HG03558 (cell line): ENCODE measurements around the gene ADGRL2.

ENCODE experiments used
- ATAC-seq: cut with Tn5 transposase; IDR thresholded peaks from one replicate; pipeline ENCODE4 v1.9.1; 2021; ENCODE audit warnings: moderate number of reproducible peaks; ENCODE audit not compliant: unreplicated experiment; ENCODE audit errors: extremely low read depth

ADGRL2 gene

GRCh38 chr1:81800695-81801650, at the start of gene ADGRL2:
TSS of gene ADGRL2 (plus strand) at chr1:81800934. CDS start at chr1:81836985, 36,051 bp downstream.
- ATAC-seq, result no peak

- ATAC-seq, result no peak
These were observed 47.9 kb upstream of the ADGRL2 start for GRCh38 chr1:81752840-81753239.

DNA sequence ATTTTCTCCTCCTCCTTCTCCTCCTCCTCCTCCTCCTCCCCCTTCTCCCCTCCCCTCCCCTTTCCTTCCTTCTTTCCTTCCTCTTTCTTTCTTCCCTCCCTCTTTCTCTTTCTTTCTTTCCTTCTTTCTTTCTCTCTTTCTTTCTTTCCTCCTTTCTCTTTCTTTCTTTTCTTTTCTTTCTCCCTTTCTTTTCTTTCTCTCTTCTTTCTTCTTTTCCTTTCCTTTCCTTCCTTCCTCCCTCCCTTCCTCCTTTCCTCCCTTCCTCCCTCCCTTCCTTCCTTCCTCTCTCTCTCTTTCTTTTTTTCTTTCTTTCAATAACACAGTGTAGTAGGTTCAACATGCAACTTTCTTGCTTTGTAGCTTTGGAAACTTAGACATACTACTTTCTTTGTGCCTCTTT, 46.3 kb upstream of the ADGRL2 start:
- ATAC-seq, result no peak

- ATAC-seq, result no peak
These were observed 43.9 kb upstream of the ADGRL2 start for GRCh38 chr1:81756872-81757271.

- ATAC-seq, result no peak
These were observed 43.2 kb upstream of the ADGRL2 start for GRCh38 chr1:81757398-81758020.

DNA sequence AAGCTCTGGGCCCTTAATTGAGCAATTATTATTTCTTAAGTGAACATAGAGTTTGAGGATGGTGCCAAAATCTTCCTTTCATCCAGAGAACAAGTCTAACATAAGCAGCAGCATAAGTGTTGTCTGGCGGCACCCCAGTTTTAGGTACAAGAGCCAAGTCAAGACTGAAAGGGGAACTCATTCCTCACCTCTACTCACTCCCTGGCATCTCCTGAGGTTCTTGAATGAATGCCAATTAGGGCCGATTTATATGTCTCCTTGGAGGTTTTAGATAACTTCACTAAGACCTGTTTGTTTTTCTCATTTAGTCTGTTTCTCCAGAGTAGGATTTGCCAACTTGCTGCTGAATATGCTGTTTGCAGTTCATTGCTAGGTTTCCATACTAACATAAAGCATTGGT, 42.6 kb upstream of the ADGRL2 start:
- no peak for ATAC-seq

GRCh38 chr1:81760477-81761097, 40.1 kb upstream of the ADGRL2 start:
- ATAC-seq, result no peak

- no peak for ATAC-seq
These were observed 25.2 kb upstream of the ADGRL2 start for GRCh38 chr1:81775510-81775909.

DNA sequence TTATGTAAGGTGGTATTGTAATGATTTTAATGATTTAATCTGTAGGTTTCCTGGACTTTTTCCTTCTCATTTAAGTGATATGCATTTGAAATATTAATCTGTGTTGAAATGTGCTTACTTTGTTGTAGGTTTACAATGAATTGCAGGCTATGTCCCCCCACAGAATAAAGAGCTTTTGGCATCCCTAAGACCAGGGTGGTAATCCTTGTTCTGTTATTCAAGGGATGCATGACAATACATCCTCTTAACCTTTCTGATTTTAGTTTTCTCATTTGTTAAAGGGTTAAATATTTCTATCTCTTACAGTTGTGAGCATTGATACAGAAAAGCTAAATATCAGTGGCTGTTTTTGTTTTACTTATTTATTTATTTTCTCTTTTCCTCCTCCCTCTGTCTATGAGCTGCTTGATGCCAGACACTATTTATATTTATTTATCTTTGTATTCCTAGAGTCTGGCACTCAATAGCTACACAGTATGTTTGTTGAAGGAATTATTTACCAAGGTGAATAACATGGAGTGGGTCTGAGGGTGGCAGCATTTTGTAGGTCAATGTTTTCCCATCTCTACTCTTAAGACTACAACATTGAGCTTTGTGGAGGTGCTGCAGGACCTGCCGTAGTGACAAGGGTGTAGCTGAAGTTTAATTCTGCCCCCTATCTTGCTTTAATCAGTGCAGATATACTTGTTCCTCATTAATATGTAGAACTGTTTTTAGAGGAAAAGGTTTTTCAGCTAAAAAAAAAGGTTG, 19.9 kb upstream of the ADGRL2 start:
- no peak for ATAC-seq

GRCh38 chr1:81781749-81782148, 19.0 kb upstream of the ADGRL2 start:
- no peak for ATAC-seq

DNA sequence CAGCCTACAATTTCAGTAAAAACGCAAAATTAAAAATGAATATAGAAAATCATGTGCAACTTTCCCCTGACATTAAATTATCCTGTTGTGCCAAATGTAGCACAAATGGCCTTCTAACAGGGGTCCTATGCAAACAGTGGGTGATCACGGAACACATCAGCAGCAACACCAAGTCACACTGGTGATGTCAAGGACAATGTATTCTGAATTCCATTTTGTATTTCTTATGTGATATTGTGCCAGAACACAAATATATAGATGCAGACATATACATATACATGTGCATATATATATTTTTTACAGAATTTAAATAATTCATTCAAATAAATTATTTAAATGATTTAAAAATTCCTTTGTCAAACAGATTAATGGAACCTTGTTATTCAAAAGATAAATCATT, 8.6 kb upstream of the ADGRL2 start:
- no peak for ATAC-seq

DNA sequence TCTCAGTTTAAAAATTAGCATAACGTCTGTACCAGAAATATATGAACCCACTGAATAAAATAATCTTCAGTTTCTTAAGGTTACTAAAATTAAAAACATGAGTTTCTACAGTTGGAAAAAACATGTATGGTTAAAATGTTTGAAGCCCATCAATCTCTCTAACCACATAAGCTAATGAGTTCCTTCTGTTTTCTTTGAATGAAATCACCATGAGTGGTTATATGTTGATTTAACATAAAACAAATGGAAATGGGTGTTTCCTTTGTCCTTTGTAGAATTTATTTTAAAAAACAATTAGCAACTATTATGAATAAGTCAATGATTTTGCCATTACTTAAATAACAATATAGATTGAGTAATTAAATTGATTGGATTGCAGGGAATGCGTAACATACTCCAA, 3.0 kb upstream of the ADGRL2 start:
- ATAC-seq, result no peak

GRCh38 chr1:81799939-81800694, 617 bp upstream of the ADGRL2 start:
- no peak for ATAC-seq

DNA sequence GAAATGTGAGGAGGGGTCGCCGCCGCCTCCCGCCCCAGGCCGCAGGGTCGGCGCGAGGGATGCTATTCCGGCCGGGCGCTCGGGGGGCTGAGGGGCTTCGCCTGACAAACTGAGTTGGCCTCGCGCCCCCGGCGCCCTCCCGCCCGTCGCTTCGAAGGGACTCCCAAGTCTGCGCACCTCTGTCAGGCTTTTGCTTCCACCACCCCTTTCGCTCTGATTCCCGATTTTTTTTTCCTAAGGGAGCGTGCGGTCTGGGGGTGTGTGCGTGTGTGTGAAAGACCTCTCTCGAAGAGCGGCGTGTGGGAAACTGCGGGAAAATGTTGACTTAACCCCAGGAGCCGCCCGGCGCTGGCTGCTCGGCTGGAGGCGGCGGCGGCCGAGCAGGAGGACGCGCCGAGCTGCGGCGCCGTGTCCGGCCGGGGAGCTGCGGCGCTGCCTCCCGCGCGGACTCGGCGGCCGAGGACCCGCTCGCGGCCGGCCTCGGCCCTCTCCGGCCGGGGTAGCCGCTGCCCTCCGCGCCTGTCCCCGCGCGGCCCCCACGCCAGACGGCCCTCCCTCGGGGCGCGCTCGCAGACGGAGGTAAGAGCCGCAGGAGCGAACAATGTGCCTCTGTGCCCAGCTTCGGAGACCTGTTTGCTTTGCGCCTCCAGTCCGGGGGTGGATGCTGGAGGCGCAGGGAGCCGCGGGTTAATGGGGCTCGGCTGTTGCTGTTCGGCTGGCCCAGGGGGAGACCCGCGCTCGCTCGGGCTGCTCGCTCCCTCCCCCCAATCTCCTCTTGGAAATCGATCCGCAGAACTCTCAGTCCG, 1.1 kb downstream of the ADGRL2 start:
- ATAC-seq, result no peak

DNA sequence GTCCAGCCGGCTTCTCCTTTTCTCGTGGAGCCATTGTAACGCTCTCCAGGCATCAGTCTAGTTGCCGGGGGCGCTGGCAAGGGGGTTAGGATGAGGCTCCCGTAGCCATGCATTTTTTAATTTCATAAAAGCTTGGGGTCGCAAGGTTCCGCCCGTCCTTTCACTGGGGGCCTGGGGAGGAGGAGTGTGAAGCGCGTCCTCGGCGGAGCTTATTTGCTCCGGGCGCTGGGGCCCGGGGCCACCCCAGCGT, 1.6 kb downstream of the ADGRL2 start:
- no peak for ATAC-seq

GRCh38 chr1:81802707-81803430, 2.1 kb downstream of the ADGRL2 start:
- no peak for ATAC-seq

GRCh38 chr1:81803431-81804110, 2.8 kb downstream of the ADGRL2 start:
- no peak for ATAC-seq

DNA sequence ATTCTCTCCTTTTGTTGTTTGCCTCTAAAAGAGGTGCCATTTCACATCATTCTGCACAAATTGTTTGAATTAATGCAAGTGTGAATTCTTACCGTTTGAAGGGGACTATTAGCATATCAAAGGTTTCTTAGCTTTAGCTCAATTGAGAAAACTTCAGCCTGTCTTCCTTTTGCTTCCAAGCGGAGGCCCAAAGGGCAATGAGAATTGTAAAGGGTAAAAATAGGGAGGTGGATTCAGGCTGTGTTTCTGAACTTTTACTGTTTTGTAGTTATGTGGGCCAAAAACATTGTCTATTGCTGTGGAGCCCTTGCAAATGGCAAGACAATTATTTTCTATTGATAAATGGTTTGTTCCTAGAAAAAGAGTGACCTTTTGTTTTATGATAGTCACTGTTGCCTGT, 3.6 kb downstream of the ADGRL2 start:
- ATAC-seq, result no peak
